Activated CD8-positive, alpha-beta memory T cell treated with anti-CD3 and anti-CD28 coated beads for 48 hours (primary cell): ENCODE results near the gene HMGCS1.
"Not testable (repeated sequence)": the region's sequence is repeated elsewhere in the genome, so short reads cannot be mapped to it uniquely, and the experiment has no call there.

ENCODE experiments used
- DNase-seq, 3 experiments: peaks; one replicate each; pipeline ENCODE4 v3.0.0-alpha.2; 2020; ENCODE audit warnings: low read depth in 2 of 3, low spot score in 2 of 3

Gene HMGCS1

GRCh38 chr5:43274435-43275114 is 38.6 kb downstream of the HMGCS1 start:
- no peak for DNase-seq

GRCh38 chr5:43273552-43273951 is 39.7 kb downstream of the HMGCS1 start:
- no peak for DNase-seq

GRCh38 chr5:43270645-43271044 is 42.6 kb downstream of the HMGCS1 start:
- no peak for DNase-seq

- DNase-seq: no peak
Observed at GRCh38 chr5:43268188-43268820, 44.9 kb downstream of the HMGCS1 start.

- DNase-seq: not testable (repeated sequence)
Observed at GRCh38 chr5:43262269-43262668, 50.9 kb downstream of the HMGCS1 start.

DNA sequence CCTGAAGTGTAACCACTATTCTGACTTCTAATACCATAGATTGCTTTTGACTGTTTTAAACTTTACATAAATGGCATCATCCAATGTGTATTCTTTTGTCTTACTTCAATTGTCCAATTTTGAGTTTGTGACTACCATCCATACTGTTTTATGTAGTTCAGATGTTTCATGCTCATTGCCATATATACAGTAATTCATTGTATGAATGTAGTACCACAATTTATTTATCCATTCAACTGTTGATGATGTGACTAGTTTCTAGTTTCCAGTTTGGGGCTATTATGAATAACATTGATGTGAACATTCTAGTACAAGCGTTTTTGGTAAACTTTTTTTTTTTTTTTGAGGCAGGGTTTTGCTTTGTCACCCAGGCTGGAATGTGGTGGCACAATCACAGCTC is 55.1 kb downstream of the HMGCS1 start:
- no peak for DNase-seq

DNA sequence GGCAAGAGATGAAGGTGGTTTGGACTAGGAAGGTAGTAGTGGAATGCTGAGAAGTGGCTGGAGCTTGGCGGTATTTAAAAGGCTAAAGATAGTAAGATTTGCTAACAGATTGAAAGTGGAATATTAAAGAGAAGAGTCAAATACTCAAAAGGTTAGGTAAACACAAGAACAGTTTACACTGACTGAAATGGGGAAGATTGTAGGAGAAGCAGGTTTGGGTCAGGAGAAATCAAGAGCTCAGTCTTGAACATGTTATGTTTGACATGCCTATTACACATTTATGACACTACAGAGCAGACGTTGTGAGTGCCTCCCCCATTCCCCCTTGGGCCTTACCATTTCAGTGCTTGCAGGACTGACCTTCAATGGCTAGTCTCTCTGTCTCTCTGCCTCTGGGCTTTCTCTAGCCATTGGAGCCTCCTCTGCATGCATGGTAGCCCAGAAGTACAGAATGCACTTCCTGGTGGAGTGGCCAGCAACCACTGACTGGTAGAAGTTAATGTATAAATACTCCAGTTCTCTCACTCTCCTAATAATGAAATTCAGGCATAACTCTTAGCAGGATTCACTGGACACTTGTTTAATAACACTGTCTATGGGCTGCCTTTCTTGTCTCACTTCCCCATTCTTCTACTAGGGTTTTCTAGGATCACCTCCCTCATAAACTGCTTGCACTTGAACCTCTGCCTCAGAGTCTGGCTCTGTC is 56.8 kb downstream of the HMGCS1 start:
- no peak for DNase-seq

DNA sequence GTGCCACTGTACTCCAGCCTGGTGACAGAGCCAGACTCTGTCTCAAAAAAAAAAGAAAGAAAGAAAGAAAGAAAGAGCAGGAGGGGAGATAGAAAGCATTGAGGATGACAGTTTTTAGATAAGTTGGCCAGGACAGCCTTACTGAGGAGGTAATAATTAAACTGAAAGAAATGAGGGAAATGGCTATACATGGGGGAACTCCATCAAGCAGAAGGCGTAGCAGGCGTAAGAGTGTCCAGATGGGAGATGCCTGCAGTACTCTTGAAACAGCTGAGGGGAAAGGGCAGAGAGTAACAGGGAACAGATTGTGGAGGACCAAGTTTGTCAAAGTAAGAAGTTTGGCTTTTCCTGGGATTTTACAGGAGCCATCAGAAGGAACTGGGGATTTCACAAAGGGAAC is 57.5 kb downstream of the HMGCS1 start:
- DNase-seq: no peak

- no peak for DNase-seq
Observed at GRCh38 chr5:43251754-43252153, 61.5 kb downstream of the HMGCS1 start.

DNA sequence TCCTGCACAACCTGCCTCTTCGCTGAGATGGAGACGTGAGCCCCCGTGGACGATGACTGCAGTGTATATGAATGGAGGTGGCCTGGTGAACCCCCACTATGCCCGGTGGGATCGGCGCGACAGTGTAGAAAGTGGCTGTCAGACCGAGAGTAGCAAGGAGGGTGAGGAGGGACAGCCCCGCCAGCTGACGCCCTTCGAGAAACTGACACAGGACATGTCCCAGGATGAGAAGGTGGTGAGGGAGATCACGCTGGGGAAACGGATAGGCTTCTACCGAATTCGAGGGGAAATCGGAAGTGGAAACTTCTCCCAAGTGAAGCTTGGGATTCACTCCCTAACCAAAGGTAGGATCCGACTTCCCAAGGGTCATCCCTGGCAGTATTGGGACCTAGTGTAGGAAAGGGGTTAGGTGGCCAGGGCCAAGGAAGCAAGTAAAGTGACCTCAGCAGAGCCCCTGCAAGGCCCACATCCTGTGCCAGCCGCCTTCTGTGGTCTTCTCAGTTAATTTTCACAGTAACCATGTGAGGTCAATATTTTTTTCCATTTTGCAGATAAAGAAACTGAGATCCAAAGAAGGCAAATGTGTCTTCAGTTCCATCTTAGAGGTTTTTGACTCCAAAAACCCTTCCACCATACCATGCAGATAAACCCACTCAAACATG is 67.4 kb downstream of the HMGCS1 start:
- no peak for DNase-seq

- no peak for DNase-seq
Observed at GRCh38 chr5:43244823-43245565, 68.2 kb downstream of the HMGCS1 start.

GRCh38 chr5:43243270-43243669 is 69.9 kb downstream of the HMGCS1 start:
- DNase-seq: no peak

GRCh38 chr5:43242196-43242595 is 71.0 kb downstream of the HMGCS1 start:
- DNase-seq: no peak
